Measurements from ENCODE around the gene LAMA5. TPM values are rescaled to one million over a fixed set of nuclear protein-coding genes. Genes with fewer than 3 reads are reported as not detected.

LAMA5 gene
- total RNA-seq, 2 experiments from 2014 or later = 0.16 to 0.78 TPM

DNA sequence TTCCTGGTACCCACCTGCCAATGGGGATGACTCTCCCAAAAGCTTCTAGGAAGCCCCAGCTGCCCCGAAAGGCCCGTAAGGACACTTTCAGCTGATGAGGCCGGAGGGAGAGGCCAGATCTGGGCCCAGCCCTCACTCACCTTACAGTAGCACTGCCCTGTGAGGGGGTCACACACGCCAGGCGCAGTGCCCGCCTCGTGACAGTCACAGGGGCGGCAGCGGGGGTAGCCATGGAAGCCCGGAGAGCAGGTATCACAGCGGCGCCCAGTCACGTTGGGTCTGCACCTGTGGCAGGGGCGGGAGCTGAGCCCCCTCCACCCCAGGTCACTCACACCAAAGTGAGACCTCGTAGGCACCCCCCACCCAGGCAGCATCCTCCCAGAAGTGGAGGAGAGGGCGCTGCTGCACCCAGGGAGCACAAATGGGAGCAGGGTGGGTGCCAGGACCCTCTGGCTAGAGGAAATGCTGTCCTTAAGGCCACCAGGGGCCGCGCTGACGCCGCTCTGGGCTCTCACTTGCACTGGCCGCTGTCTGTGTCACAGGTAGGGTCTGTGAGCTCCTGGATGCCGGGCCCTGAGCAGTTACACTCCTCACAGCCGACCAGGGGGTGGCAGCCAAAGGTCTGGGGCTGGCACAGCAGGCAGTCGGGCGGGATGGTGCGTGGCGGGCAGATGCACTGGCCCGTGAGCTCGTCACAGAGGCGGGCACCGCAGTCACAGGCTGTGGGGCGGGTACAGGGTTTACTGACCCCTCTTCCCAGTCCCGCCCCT is 39.2 kb downstream of the LAMA5 start:
- ATAC-seq (ENCODE audit: poor library complexity) (no peak), DNase-seq (no peak)
- no peaks in the 10 kb centered on the region for H3K9me3 Mint-ChIP-seq
- intact Hi-C loops (cut with DNase I, micrococcal nuclease) = no loop called here
- TF ChIP-seq, protein P1, sequence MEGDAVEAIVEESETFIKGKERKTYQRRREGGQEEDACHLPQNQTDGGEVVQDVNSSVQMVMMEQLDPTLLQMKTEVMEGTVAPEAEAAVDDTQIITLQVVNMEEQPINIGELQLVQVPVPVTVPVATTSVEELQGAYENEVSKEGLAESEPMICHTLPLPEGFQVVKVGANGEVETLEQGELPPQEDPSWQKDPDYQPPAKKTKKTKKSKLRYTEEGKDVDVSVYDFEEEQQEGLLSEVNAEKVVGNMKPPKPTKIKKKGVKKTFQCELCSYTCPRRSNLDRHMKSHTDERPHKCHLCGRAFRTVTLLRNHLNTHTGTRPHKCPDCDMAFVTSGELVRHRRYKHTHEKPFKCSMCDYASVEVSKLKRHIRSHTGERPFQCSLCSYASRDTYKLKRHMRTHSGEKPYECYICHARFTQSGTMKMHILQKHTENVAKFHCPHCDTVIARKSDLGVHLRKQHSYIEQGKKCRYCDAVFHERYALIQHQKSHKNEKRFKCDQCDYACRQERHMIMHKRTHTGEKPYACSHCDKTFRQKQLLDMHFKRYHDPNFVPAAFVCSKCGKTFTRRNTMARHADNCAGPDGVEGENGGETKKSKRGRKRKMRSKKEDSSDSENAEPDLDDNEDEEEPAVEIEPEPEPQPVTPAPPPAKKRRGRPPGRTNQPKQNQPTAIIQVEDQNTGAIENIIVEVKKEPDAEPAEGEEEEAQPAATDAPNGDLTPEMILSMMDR (IDR thresholded peaks at IDR 0.05) = no peak
- H3K4me3 Mint-ChIP-seq = no peak overlapping the region
- ChIA-PET POLR2A (no interaction called here), CTCF (no interaction called here)
- H3K4me3 ChIP-seq (ENCODE audit: low read length) = no peak overlapping the region
- H3K27me3 Mint-ChIP-seq = no peaks in the 10 kb centered on the region
- H3K27ac Mint-ChIP-seq = no peak overlapping the region
- peaks cover 0 to 11% of the 10 kb centered on the region in 2 experiments for H3K9me3 ChIP-seq (ENCODE audit: control insufficient read depth in 1 of 2, insufficient read depth in 1 of 2, low read length in 2 of 2)
- no peaks in the 10 kb centered on the region for H3K36me3 Mint-ChIP-seq (ENCODE audit: low read depth)
- no peak overlapping the region for H3K27ac ChIP-seq (ENCODE audit: low read depth in 1 of 2, low read length in 2 of 2)
- H3K27me3 ChIP-seq (ENCODE audit: control insufficient read depth in 1 of 2, insufficient read depth in 2 of 2, low read length in 2 of 2) = no peaks in the 10 kb centered on the region
- no peaks in the 10 kb centered on the region for H3K4me1 ChIP-seq (ENCODE audit: insufficient read depth, low read length)
- H3K36me3 ChIP-seq (ENCODE audit: insufficient read depth, low read length) = no peaks in the 10 kb centered on the region
- H3K4me1 Mint-ChIP-seq (ENCODE audit: low read depth) = no peaks in the 10 kb centered on the region

DNA sequence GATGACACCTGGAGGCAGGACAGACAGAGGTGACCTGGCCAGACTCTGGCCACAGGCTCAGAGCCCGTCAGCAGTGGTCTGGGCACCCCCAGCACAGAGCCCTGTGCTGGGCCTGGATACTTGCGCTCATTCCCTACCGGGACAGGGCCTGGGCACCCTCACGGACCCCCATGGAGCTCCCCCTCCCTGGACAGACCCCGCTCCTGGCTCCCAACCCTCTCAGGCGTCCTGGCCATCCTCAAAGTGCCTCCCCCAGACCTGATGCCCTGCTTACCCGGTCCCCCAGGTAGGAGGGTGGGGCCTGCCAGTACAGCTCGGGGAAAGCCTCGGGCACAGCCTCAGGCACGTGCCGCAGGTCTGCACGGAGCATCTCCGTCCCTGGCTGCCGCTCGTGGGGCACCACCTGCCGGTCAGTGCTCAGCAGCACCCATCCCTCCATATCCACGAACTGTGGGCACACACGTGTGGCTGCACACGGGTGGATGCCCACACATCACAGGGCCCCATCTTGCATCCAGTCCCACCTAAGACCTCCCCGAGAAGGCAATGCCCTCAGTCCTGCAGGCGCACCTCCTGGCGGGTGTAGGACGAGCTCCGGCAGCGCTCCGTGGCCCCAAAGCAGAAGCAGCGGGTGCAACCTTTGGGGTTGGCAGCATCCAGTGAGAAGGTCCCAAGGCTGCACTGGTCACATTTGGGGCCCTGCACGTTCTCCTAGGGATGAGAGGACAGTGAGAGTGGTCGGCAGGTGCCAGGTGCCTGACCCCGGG is 40.0 kb downstream of the LAMA5 start:
- no peak overlapping the region for H3K27ac Mint-ChIP-seq
- Histone ChIP-seq H3K36me3 (ENCODE audit: insufficient read depth, low read length) (no peaks in the 10 kb centered on the region), H3K9me3 (ENCODE audit: control insufficient read depth in 1 of 2, insufficient read depth in 1 of 2, low read length in 2 of 2) (peaks cover 0 to 7% of the 10 kb centered on the region in 2 experiments), H3K27ac (ENCODE audit: low read depth in 1 of 2, low read length in 2 of 2) (no peak overlapping the region), H3K4me3 (ENCODE audit: low read length) (no peak overlapping the region), H3K27me3 (ENCODE audit: control insufficient read depth in 1 of 2, insufficient read depth in 2 of 2, low read length in 2 of 2) (no peaks in the 10 kb centered on the region), H3K4me1 (ENCODE audit: insufficient read depth, low read length) (no peaks in the 10 kb centered on the region)
- ATAC-seq (ENCODE audit: poor library complexity) (no peak), DNase-seq (no peak)
- no peaks in the 10 kb centered on the region for H3K9me3 Mint-ChIP-seq
- intact Hi-C loops (cut with DNase I, micrococcal nuclease) = no loop called here
- POLR2A ChIA-PET = no interaction called here
- CTCF ChIA-PET = no interaction called here
- H3K4me1 Mint-ChIP-seq (ENCODE audit: low read depth) = no peaks in the 10 kb centered on the region
- no peaks in the 10 kb centered on the region for H3K27me3 Mint-ChIP-seq
- H3K36me3 Mint-ChIP-seq (ENCODE audit: low read depth) = no peaks in the 10 kb centered on the region
- no peak overlapping the region for H3K4me3 Mint-ChIP-seq
- TF ChIP-seq, protein P1 (IDR thresholded peaks at IDR 0.05) = no peak

DNA sequence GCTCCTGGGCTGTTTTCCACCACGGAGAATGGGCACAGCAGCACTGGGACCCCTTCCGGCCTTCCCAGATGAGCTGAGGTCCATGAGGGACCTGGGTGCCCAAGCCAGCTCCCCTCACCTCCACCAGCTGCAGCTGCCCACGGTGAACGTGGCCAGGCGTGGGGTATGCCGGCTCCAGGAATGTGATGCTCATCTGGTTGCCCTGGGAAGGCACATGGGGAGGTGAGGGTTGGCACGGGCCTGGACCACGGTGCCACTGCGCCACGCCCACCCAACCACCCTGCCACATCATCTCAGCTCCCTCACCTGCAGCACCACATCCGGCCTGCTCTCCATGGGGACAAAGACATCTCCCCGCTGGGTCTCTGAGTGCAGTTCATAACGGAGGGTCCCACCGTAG is 40.6 kb downstream of the LAMA5 start:
- ChIA-PET CTCF (no interaction called here), POLR2A (no interaction called here)
- no peaks in the 10 kb centered on the region for H3K9me3 Mint-ChIP-seq
- H3K4me3 Mint-ChIP-seq = no peak overlapping the region
- TF ChIP-seq, protein P1 (IDR thresholded peaks at IDR 0.05) = no peak
- Histone ChIP-seq H3K27ac (ENCODE audit: low read depth in 1 of 2, low read length in 2 of 2) (no peak overlapping the region), H3K36me3 (ENCODE audit: insufficient read depth, low read length) (no peaks in the 10 kb centered on the region), H3K4me1 (ENCODE audit: insufficient read depth, low read length) (no peaks in the 10 kb centered on the region), H3K4me3 (ENCODE audit: low read length) (no peak overlapping the region), H3K27me3 (ENCODE audit: control insufficient read depth in 1 of 2, insufficient read depth in 2 of 2, low read length in 2 of 2) (no peaks in the 10 kb centered on the region), H3K9me3 (ENCODE audit: control insufficient read depth in 1 of 2, insufficient read depth in 1 of 2, low read length in 2 of 2) (peaks cover 0 to 7% of the 10 kb centered on the region in 2 experiments)
- no peak for ATAC-seq (ENCODE audit: poor library complexity)
- H3K27ac Mint-ChIP-seq = no peak overlapping the region
- intact Hi-C loops (cut with DNase I, micrococcal nuclease) = no loop called here
- no peaks in the 10 kb centered on the region for H3K4me1 Mint-ChIP-seq (ENCODE audit: low read depth)
- no peaks in the 10 kb centered on the region for H3K36me3 Mint-ChIP-seq (ENCODE audit: low read depth)
- no peaks in the 10 kb centered on the region for H3K27me3 Mint-ChIP-seq
- no peak for DNase-seq
